ENCODE data around the gene CADPS. TPM values are rescaled to one million over a fixed set of nuclear protein-coding genes. Genes with fewer than 3 reads are reported as not detected.

CADPS gene
- total RNA-seq, 4 donors from 2014 or later = 0.82 to 13.2 TPM; not detected in 2

- Histone ChIP-seq H3K9me3 (no peaks in the 10 kb centered on the region), H3K4me1 (no peaks in the 10 kb centered on the region), H3K36me3 (no peaks in the 10 kb centered on the region), H3K27ac (no peak overlapping the region), H3K4me3 (no peak overlapping the region), H3K27me3 (no peaks in the 10 kb centered on the region)
- intact Hi-C loops (cut with DNase I; ENCODE audit: low total_unique reads) = no loop called here
- TF ChIP-seq POLR2A (IDR thresholded peaks at IDR 0.05) (no peak), CTCF (IDR thresholded peaks at IDR 0.05) (no peak)
- no peak for DNase-seq
Measured at GRCh38 chr3:62570888-62571287, 304.3 kb downstream of the CADPS start.

DNA sequence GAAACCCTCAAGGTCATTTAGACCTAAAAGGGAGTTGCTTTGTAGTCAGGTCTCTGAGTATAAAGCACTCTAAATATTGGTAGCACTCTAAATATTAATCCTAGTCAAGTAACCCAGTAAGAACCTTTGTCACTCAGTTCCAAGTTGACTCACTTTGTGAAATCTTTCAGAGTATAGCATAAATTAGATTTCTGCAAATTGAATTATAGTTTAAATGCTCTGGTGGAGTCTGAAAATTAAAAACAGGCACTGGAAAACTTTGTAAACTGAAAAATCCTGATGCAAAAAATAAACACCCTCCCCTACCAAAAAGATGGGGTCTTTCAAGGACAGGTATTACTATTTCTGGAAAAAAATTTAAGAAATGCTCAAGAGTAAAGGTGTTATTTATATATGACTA, 305.6 kb downstream of the CADPS start:
- Histone ChIP-seq H3K27ac (no peak overlapping the region), H3K36me3 (no peaks in the 10 kb centered on the region), H3K4me1 (no peaks in the 10 kb centered on the region), H3K9me3 (no peaks in the 10 kb centered on the region), H3K4me3 (no peak overlapping the region), H3K27me3 (no peaks in the 10 kb centered on the region)
- DNase-seq = no peak
- TF ChIP-seq POLR2A (IDR thresholded peaks at IDR 0.05) (no peak), CTCF (IDR thresholded peaks at IDR 0.05) (no peak)
- intact Hi-C loops (cut with DNase I; ENCODE audit: low total_unique reads) = no loop called here

DNA sequence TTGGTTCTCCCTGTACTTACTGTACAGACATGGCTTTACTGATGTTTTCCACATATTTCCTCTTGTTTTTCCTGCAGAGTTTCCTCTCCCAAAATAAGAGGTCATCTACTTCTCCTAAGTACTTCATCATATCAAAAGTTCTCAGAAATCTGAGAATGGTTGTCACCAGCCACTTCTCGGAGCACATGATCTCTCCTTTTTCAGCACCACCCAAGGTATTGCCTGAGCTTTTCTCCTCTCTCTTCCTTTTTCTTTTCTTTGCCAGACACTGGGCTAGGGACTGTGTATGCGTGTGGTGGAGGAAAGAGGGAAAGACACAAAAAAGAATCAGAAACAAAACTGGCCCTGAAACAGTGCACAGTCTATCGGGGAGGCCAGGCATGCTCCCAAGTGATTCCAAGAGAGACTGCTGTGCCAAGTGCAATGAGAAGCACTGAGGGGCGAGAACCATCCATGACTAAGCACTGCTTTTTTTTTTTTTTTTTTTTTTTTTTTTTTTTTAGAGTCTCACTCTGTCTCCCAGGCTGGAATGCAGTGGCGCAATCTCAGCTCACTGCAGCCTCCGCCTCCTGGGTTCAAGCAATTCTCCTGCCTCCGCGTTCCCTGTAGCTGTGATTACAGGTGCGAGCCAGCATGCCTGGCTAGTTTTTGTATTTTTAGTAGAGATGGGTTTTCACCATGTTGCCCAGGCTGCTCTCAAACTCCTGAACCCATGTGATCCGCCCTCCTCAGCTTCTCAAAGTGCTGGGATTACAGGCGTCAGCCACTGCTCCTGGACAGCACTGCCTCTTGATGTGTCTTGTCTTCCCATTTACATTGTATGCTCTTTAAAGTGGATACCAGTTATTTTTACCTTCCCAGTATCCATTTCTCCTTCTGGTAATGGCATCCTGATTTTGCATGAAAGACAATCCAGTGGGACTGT, 307.9 kb downstream of the CADPS start:
- H3K9me3 ChIP-seq = no peaks in the 10 kb centered on the region
- DNase-seq = peak; percentile 15 to 20
- TF ChIP-seq POLR2A (IDR thresholded peaks at IDR 0.05) (no peak), CTCF (IDR thresholded peaks at IDR 0.05) (no peak)
- intact Hi-C loops (cut with DNase I; ENCODE audit: low total_unique reads) = no loop called here
- no peaks in the 10 kb centered on the region for H3K27me3 ChIP-seq
- no peak overlapping the region for H3K4me3 ChIP-seq
- H3K4me1 ChIP-seq = no peaks in the 10 kb centered on the region
- H3K36me3 ChIP-seq = no peaks in the 10 kb centered on the region
- H3K27ac ChIP-seq = no peak overlapping the region

GRCh38 chr3:62566022-62566557, 309.1 kb downstream of the CADPS start:
- Histone ChIP-seq H3K27ac (no peak overlapping the region), H3K36me3 (no peaks in the 10 kb centered on the region), H3K27me3 (no peaks in the 10 kb centered on the region), H3K4me3 (no peak overlapping the region), H3K9me3 (no peaks in the 10 kb centered on the region), H3K4me1 (no peaks in the 10 kb centered on the region)
- DNase-seq = no peak
- intact Hi-C loops (cut with DNase I; ENCODE audit: low total_unique reads) = no loop called here
- TF ChIP-seq POLR2A (IDR thresholded peaks at IDR 0.05) = no peak
- TF ChIP-seq CTCF (IDR thresholded peaks at IDR 0.05) = no peak

DNA sequence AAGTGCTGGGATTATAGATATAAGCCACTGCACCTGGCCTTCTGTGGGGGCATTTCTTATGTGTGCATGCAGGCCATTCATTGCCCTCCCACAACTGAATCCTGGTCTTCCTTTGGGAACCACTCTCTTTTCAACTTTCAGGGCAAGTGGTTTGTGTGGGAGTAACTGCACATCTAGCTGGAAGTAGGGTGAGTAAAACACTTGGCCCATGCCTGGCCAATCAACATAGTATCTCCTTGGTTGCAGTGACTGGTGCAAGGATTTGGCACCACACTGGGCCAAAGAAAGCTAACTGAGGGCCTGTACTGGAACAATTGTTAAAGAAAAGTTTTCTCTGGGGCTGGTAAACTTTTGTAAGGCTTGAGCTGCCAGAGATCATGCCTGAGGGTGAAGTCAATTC, 312.6 kb downstream of the CADPS start:
- no peaks in the 10 kb centered on the region for H3K4me1 ChIP-seq
- TF ChIP-seq CTCF (IDR thresholded peaks at IDR 0.05) = no peak
- no peak for TF ChIP-seq POLR2A (IDR thresholded peaks at IDR 0.05)
- DNase-seq = no peak
- H3K4me3 ChIP-seq = no peak overlapping the region
- H3K36me3 ChIP-seq = no peaks in the 10 kb centered on the region
- H3K27ac ChIP-seq = no peak overlapping the region
- H3K27me3 ChIP-seq = no peaks in the 10 kb centered on the region
- H3K9me3 ChIP-seq = no peaks in the 10 kb centered on the region
- intact Hi-C loops (cut with DNase I; ENCODE audit: low total_unique reads) = no loop called here
